Testis (tissue), 2 donors: ENCODE data around the gene MAP3K20.

Source experiments
- CTCF ChIP-seq, 3 experiments: fragments of 450-650 bp in 2 of 3; fragments of 200-600 bp in 1 of 3; sonication (generic) in 1 of 3; IDR thresholded peaks; one replicate each; pipeline ENCODE4 v1.5.1; 2016 to 2019; ENCODE audit warnings: antibody characterized with exemption in 3 of 3, mild to moderate bottlenecking in 2 of 3, moderate library complexity in 1 of 3
- POLR2A ChIP-seq: fragments of 450-650 bp; IDR thresholded peaks from one replicate; pipeline ENCODE4 v1.6.1; 2017; ENCODE audit warnings: antibody characterized with exemption, mild to moderate bottlenecking, moderate library complexity

- TF ChIP-seq CTCF (IDR thresholded peaks at IDR 0.05) (no peak), POLR2A (no peak)
These were observed 56.9 kb downstream of the MAP3K20 start for GRCh38 chr2:173132531-173132930.
